C4-2B (cell line): ENCODE data around the gene SLC51B.

Experiments used
- ZFX ChIP-seq: fragments of 450-650 bp; IDR thresholded peaks from 2 replicates; pipeline ENCODE4 v1.6.1; 2017
- TF ChIP-seq, protein P1 (sequence below): fragments of 450-650 bp; conservative IDR thresholded peaks from 2 replicates; pipeline ENCODE4 v1.5.1; 2017; ENCODE audit warnings: mild to moderate bottlenecking

DNA sequence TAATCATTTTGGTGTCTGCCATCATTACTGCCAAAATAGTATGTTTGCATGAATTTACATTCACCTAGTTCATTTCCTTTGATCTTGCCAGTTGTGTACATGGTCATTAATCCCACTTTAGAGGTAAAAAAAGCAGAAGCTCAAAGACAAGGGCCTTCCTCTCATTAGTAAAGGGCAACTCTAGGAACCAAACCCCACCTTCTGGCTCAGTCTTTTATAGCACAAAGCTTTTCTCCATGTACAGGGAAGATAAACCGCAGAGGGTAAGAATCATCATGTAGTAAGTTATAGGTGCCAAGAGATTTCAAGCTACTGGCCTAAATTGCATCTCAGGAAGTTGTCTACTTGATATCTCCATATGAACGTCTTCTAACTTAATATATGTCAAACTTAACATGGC is 36.2 kb upstream of the SLC51B start:
- TF ChIP-seq, protein P1, sequence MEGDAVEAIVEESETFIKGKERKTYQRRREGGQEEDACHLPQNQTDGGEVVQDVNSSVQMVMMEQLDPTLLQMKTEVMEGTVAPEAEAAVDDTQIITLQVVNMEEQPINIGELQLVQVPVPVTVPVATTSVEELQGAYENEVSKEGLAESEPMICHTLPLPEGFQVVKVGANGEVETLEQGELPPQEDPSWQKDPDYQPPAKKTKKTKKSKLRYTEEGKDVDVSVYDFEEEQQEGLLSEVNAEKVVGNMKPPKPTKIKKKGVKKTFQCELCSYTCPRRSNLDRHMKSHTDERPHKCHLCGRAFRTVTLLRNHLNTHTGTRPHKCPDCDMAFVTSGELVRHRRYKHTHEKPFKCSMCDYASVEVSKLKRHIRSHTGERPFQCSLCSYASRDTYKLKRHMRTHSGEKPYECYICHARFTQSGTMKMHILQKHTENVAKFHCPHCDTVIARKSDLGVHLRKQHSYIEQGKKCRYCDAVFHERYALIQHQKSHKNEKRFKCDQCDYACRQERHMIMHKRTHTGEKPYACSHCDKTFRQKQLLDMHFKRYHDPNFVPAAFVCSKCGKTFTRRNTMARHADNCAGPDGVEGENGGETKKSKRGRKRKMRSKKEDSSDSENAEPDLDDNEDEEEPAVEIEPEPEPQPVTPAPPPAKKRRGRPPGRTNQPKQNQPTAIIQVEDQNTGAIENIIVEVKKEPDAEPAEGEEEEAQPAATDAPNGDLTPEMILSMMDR = no peak
- TF ChIP-seq ZFX = no peak
